Sigmoid colon (tissue), 7 donors: ENCODE measurements around the gene ARHGEF11. TPM values are rescaled to one million over a fixed set of nuclear protein-coding genes. Genes with fewer than 3 reads are reported as not detected.
A peak's percentile ranks its signal among the peaks of the same experiment; 100 is the strongest.

ENCODE experiments used
- DNase-seq: peaks from one replicate; pipeline ENCODE4 v3.0.0-alpha.2; 2019
- H3K27ac ChIP-seq, 4 donors: fragments of 200-600 bp; sonication (generic); one replicate each; pipeline ENCODE4 v1.5.1; 2016 to 2019; ENCODE audit warnings: mild to moderate bottlenecking in 1 of 4
- H3K27me3 ChIP-seq, 3 donors: fragments of 200-600 bp; sonication (generic); one replicate each; pipeline ENCODE4 v1.5.1; 2019; ENCODE audit warnings: mild to moderate bottlenecking in 1 of 3
- H3K36me3 ChIP-seq, 4 donors: fragments of 200-600 bp; sonication (generic); one replicate each; pipeline ENCODE4 v1.5.1; 2016 to 2019
- H3K4me1 ChIP-seq, 4 donors: fragments of 200-600 bp; sonication (generic); one replicate each; pipeline ENCODE4 v1.5.1; 2017 to 2019
- H3K4me3 ChIP-seq, 4 donors: fragments of 200-600 bp; sonication (generic); one replicate each; pipeline ENCODE4 v1.5.1; 2017 to 2019; ENCODE audit warnings: mild to moderate bottlenecking in 2 of 4, moderate library complexity in 1 of 4
- H3K9me3 ChIP-seq, 4 donors: fragments of 200-600 bp in 3 of 4; sonication (generic) in 3 of 4; one replicate each; pipeline versions ENCODE4 v1.5.1 to v1.6.1; 2013 to 2019
- CTCF ChIP-seq, 4 experiments: fragments of 450-650 bp in 3 of 4; fragments of 200-600 bp in 1 of 4; IDR thresholded peaks; one replicate each; pipeline ENCODE4 v1.5.1; 2016 to 2019; ENCODE audit warnings: antibody characterized with exemption in 4 of 4, mild to moderate bottlenecking in 3 of 4, moderate library complexity in 2 of 4
- EP300 ChIP-seq, 4 donors: sonication (generic); formaldehyde crosslinking; IDR thresholded peaks; one replicate each; pipeline ENCODE4 v1.6.1; 2017; ENCODE audit warnings: antibody characterized with exemption in 4 of 4
- POLR2A ChIP-seq, 2 donors: fragments of 450-650 bp; IDR thresholded peaks; one replicate each; pipeline ENCODE4 v1.6.1; 2016; ENCODE audit warnings: antibody characterized with exemption in 2 of 2, mild to moderate bottlenecking in 2 of 2, moderate library complexity in 2 of 2
- POLR2AphosphoS5 ChIP-seq, 4 donors: sonication (generic); formaldehyde crosslinking; IDR thresholded peaks; one replicate each; pipeline ENCODE4 v1.6.1; 2017; ENCODE audit warnings: antibody characterized with exemption in 4 of 4
- WGBS, 2 donors: extraction: QIAGEN DNeasy Blood & Tissue Kit; methylation state at CpG; one replicate each; pipeline ENCODE4 v1.1.7; 2013; 5-methylcytosine and 5-hydroxymethylcytosine counted together
- intact Hi-C: fragments of 100-400 bp; cut with DNase I; formaldehyde crosslinking; loops from one replicate; pipeline ENCODE4 v1.15.1; 2023
- polyA plus RNA-seq, 3 donors: library from polyadenylated mRNA; stranded (reverse); fragments of 200-250 nt; gene quantifications; one replicate each; pipeline ENCODE4 v1.2.3, GENCODE V29; 2013
- total RNA-seq, 4 donors: library from RNA; depleted of rRNA; stranded (reverse); fragments of >200 nt; gene quantifications; one replicate each; pipeline ENCODE4 v1.1.0, GENCODE V29; 2016
- donor health status: healthy with polysubstance abuse.
- donor health status: Bipolar disorder and iron deficiency.
- donor health status: healthy.

ARHGEF11 gene
- total and polyA plus RNA-seq, 7 donors, result 14.8 to 46.8 (median 27.5) TPM

GRCh38 chr1:156910309-156910782 is 135.2 kb downstream of the ARHGEF11 start:
- H3K9me3 ChIP-seq, result no peaks in the 10 kb centered on the region
- no peak for DNase-seq
- H3K27ac ChIP-seq, result no peak overlapping the region
- H3K4me3 ChIP-seq, result no peak overlapping the region
- WGBS, 2 donors, result 12 to 54% methylated on average over 18 of the region's 18 CpGs
- peaks cover 0 to 15% (median 0%) of the 10 kb centered on the region in 3 donors for H3K27me3 ChIP-seq
- intact Hi-C loops, result loop anchor here (5.0 kb wide), 1 partner anchor 162 kb away; no protein-coding TSS in a partner anchor
- no peaks in the 10 kb centered on the region for H3K4me1 ChIP-seq
- no peaks in the 10 kb centered on the region for H3K36me3 ChIP-seq
- TF ChIP-seq CTCF (IDR thresholded peaks at IDR 0.05) (peak in 3 of 4 experiments; percentile 43 to 87 (median 56)), POLR2AphosphoS5 (IDR thresholded peaks at IDR 0.05) (no peak)

- no peak for DNase-seq
- Histone ChIP-seq H3K4me1 (no peaks in the 10 kb centered on the region), H3K27me3 (peaks cover 0 to 15% (median 0%) of the 10 kb centered on the region in 3 donors), H3K9me3 (no peaks in the 10 kb centered on the region), H3K27ac (no peak overlapping the region), H3K4me3 (no peak overlapping the region), H3K36me3 (no peaks in the 10 kb centered on the region)
- 75 to 81% methylated on average over 5 of the region's 5 CpGs for WGBS, 2 donors
- TF ChIP-seq POLR2A (IDR thresholded peaks at IDR 0.05) (no peak), CTCF (IDR thresholded peaks at IDR 0.05) (no peak), EP300 (IDR thresholded peaks at IDR 0.05) (no peak), POLR2AphosphoS5 (IDR thresholded peaks at IDR 0.05) (no peak)
- intact Hi-C loops, result loop anchor here (5.0 kb wide), 1 partner anchor 163 kb away; no protein-coding TSS in a partner anchor
Observed at GRCh38 chr1:156909671-156910070, 135.9 kb downstream of the ARHGEF11 start.

GRCh38 chr1:156908955-156909354 is 136.6 kb downstream of the ARHGEF11 start:
- TF ChIP-seq POLR2A (IDR thresholded peaks at IDR 0.05) (no peak), CTCF (IDR thresholded peaks at IDR 0.05) (no peak), POLR2AphosphoS5 (IDR thresholded peaks at IDR 0.05) (no peak), EP300 (IDR thresholded peaks at IDR 0.05) (no peak)
- H3K27me3 ChIP-seq, result peaks cover 0 to 15% (median 0%) of the 10 kb centered on the region in 3 donors
- WGBS, 2 donors, result 38 to 74% methylated on average over 10 of the region's 10 CpGs

GRCh38 chr1:156908541-156908940 is 137.0 kb downstream of the ARHGEF11 start:
- no peak overlapping the region for H3K27ac ChIP-seq
- H3K4me3 ChIP-seq, result no peak overlapping the region
- no peak for DNase-seq
- TF ChIP-seq CTCF (IDR thresholded peaks at IDR 0.05) (no peak), EP300 (IDR thresholded peaks at IDR 0.05) (no peak), POLR2AphosphoS5 (IDR thresholded peaks at IDR 0.05) (no peak), POLR2A (IDR thresholded peaks at IDR 0.05) (no peak)
- H3K9me3 ChIP-seq, result no peaks in the 10 kb centered on the region
- WGBS, 2 donors, result 34 to 78% methylated on average over 29 of the region's 29 CpGs
- H3K4me1 ChIP-seq, result no peaks in the 10 kb centered on the region
- H3K36me3 ChIP-seq, result no peaks in the 10 kb centered on the region
- peaks cover 0 to 15% (median 0%) of the 10 kb centered on the region in 3 donors for H3K27me3 ChIP-seq
- intact Hi-C loops, result no loop called here

More at GRCh38 chr1:156908955-156909354, 136.6 kb downstream of the ARHGEF11 start:
- no peak overlapping the region for H3K4me3 ChIP-seq
- H3K27ac ChIP-seq, result no peak overlapping the region
- H3K4me1 ChIP-seq, result no peaks in the 10 kb centered on the region
- no peak for DNase-seq
- intact Hi-C loops, result no loop called here
- H3K9me3 ChIP-seq, result no peaks in the 10 kb centered on the region
- no peaks in the 10 kb centered on the region for H3K36me3 ChIP-seq
